ENCODE data around the gene CCL25. TPM values are rescaled to one million over a fixed set of nuclear protein-coding genes. Genes with fewer than 3 reads are reported as not detected.

Gene CCL25
- total and polyA plus RNA-seq, 11 donors, result not detected

DNA sequence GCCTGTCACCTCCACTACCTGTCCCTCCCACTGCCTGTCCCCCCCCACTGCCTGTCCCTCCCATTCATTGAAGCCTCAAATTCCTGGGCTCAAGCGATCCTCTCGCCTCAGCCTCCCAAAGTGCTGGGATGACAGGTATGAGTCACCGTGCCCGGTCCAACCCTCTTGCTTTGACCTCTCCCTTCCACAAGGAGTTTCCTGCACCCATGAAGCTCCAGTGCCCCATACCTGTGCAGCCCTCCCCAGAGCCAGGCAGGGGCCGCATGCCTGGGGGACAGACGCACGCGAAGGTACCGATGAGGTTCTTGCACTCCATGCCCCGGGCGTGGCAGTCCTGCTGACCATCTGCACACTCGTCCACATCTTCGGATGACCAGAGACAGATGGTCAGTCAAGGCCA, 34.3 kb downstream of the CCL25 start:
- Histone ChIP-seq H3K27ac (no peak overlapping the region), H3K27me3 (peaks cover 0 to 13% (median 5%) of the 10 kb centered on the region in 9 donors), H3K36me3 (no peaks in the 10 kb centered on the region), H3K9me3 (peaks cover 0 to 12% (median 0%) of the 10 kb centered on the region in 12 donors), H3K4me3 (no peak overlapping the region), H3K4me1 (peaks cover 0 to 4% (median 0%) of the 10 kb centered on the region in 12 donors)
- 93 to 99% (median 96%) methylated on average over 13 of the region's 13 CpGs for WGBS, 4 donors
- no peak for TF ChIP-seq POLR2A (IDR thresholded peaks at IDR 0.05)
- TF ChIP-seq, protein P1, sequence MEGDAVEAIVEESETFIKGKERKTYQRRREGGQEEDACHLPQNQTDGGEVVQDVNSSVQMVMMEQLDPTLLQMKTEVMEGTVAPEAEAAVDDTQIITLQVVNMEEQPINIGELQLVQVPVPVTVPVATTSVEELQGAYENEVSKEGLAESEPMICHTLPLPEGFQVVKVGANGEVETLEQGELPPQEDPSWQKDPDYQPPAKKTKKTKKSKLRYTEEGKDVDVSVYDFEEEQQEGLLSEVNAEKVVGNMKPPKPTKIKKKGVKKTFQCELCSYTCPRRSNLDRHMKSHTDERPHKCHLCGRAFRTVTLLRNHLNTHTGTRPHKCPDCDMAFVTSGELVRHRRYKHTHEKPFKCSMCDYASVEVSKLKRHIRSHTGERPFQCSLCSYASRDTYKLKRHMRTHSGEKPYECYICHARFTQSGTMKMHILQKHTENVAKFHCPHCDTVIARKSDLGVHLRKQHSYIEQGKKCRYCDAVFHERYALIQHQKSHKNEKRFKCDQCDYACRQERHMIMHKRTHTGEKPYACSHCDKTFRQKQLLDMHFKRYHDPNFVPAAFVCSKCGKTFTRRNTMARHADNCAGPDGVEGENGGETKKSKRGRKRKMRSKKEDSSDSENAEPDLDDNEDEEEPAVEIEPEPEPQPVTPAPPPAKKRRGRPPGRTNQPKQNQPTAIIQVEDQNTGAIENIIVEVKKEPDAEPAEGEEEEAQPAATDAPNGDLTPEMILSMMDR (IDR thresholded peaks at IDR 0.05), result no peak
- no peak for ATAC-seq
- intact Hi-C loops (cut with DNase I), result no loop called here
- no peak for DNase-seq

DNA sequence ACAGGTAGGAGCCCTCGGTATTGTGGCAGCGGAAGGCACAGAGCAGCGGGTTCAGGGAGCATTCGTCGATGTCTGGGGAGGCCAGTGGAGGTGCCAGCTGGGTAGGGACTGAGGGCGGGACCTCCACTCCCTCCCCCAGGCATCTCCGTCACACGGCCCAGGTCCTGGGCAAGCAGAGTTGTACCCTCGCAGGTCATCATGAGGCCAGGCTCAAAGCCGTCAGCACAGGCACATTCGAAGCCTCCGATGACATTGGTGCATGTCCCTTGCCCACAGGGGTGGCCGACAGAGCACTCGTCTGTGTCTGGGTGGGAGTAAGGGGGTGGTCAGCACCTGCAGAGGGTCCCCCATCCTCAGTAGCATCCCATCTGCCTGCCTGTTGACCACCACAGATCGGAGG, 35.3 kb downstream of the CCL25 start:
- intact Hi-C loops (cut with DNase I), result no loop called here
- WGBS, 4 donors, result 94 to 96% (median 95%) methylated on average over 12 to 15 of the region's 15 CpGs

GRCh38 chr19:8088752-8089663, 36.4 kb downstream of the CCL25 start:
- H3K36me3 ChIP-seq, result no peaks in the 10 kb centered on the region
- WGBS, 4 donors, result 52 to 73% (median 59%) methylated on average over 4 to 8 of the region's 8 CpGs
- no peak overlapping the region for H3K27ac ChIP-seq
- H3K9me3 ChIP-seq, result peaks cover 0 to 21% (median under 1%) of the 10 kb centered on the region in 12 donors
- peaks cover 0 to 13% (median 5%) of the 10 kb centered on the region in 9 donors for H3K27me3 ChIP-seq
- H3K4me1 ChIP-seq, result peaks cover 0 to 4% (median 0%) of the 10 kb centered on the region in 12 donors
- ATAC-seq (no peak), DNase-seq (no peak)
- no peak overlapping the region for H3K4me3 ChIP-seq
- TF ChIP-seq, protein P1 (IDR thresholded peaks at IDR 0.05), result no peak
- TF ChIP-seq POLR2A (IDR thresholded peaks at IDR 0.05), result no peak
- intact Hi-C loops (cut with DNase I), result no loop called here

More for the DNA sequence above, 35.3 kb downstream of the CCL25 start:
- TF ChIP-seq POLR2A (IDR thresholded peaks at IDR 0.05), result no peak
- TF ChIP-seq, protein P1 (IDR thresholded peaks at IDR 0.05), result no peak
- H3K27me3 ChIP-seq, result peaks cover 0 to 13% (median 5%) of the 10 kb centered on the region in 9 donors
- H3K27ac ChIP-seq, result no peak overlapping the region
- H3K9me3 ChIP-seq, result peaks cover 0 to 18% (median 0%) of the 10 kb centered on the region in 12 donors
- no peak for DNase-seq
- H3K4me3 ChIP-seq, result no peak overlapping the region
- no peak for ATAC-seq
- no peaks in the 10 kb centered on the region for H3K36me3 ChIP-seq
- H3K4me1 ChIP-seq, result peaks cover 0 to 4% (median 0%) of the 10 kb centered on the region in 12 donors
